Measurements from ENCODE around the gene TPST2.
A peak's percentile ranks its signal among the peaks of the same experiment; 100 is the strongest.

TPST2 gene

GRCh38 chr22:26579331-26579886, 10.5 kb downstream of the TPST2 start:
- peak; percentile 19 for DNase-seq

- no peak for DNase-seq
Measured at GRCh38 chr22:26577081-26577480, 12.9 kb downstream of the TPST2 start.

GRCh38 chr22:26576026-26576680, 13.8 kb downstream of the TPST2 start:
- DNase-seq, result no peak

GRCh38 chr22:26574001-26574723, 15.8 kb downstream of the TPST2 start:
- DNase-seq, result no peak

- DNase-seq, result no peak
Measured at GRCh38 chr22:26573026-26573662, 16.8 kb downstream of the TPST2 start.

GRCh38 chr22:26570864-26571525, 18.9 kb downstream of the TPST2 start:
- DNase-seq, result no peak

- no peak for DNase-seq
Measured at GRCh38 chr22:26570115-26570514, 19.8 kb downstream of the TPST2 start.

GRCh38 chr22:26568207-26568706, 21.7 kb downstream of the TPST2 start:
- DNase-seq, result no peak

GRCh38 chr22:26567610-26568009, 22.3 kb downstream of the TPST2 start:
- DNase-seq, result no peak

- DNase-seq, result no peak
Measured at GRCh38 chr22:26566994-26567393, 22.9 kb downstream of the TPST2 start.

GRCh38 chr22:26565889-26566288, 24.0 kb downstream of the TPST2 start:
- no peak for DNase-seq

- no peak for DNase-seq
Measured at GRCh38 chr22:26565181-26565580, 24.8 kb downstream of the TPST2 start.

GRCh38 chr22:26564672-26565071, 25.3 kb downstream of the TPST2 start:
- no peak for DNase-seq

GRCh38 chr22:26564181-26564580, 25.8 kb downstream of the TPST2 start:
- no peak for DNase-seq

GRCh38 chr22:26563022-26563421, 26.9 kb downstream of the TPST2 start:
- DNase-seq, result no peak

GRCh38 chr22:26561756-26562417, 28.0 kb downstream of the TPST2 start:
- no peak for DNase-seq

- DNase-seq, result no peak
Measured at GRCh38 chr22:26559961-26560575, 29.9 kb downstream of the TPST2 start.

- no peak for DNase-seq
Measured at GRCh38 chr22:26558248-26558895, 31.6 kb downstream of the TPST2 start.

GRCh38 chr22:26556904-26557303, 33.0 kb downstream of the TPST2 start:
- DNase-seq, result no peak

- DNase-seq, result no peak
Measured at GRCh38 chr22:26555478-26555877, 34.5 kb downstream of the TPST2 start.

- DNase-seq, result no peak
Measured at GRCh38 chr22:26554956-26555355, 35.0 kb downstream of the TPST2 start.
